Measurements from ENCODE around the gene SCYGR2. TPM values are rescaled to one million over a fixed set of nuclear protein-coding genes. Genes with fewer than 3 reads are reported as not detected.
"Not testable (repeated sequence)": the region's sequence is repeated elsewhere in the genome, so short reads cannot be mapped to it uniquely, and the experiment has no call there.

Gene SCYGR2, protein sequence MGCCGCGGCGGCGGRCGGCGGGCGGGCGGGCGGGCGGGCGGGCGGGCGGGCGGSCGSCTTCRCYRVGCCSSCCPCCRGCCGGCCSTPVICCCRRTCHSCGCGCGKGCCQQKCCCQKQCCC
- not detected in 2 replicates for total RNA-seq (ENCODE audit: low replicate concordance)

GRCh38 chr2:227598835-227599503 is at the start of gene SCYGR2:
TSS of gene SCYGR2 (plus strand) at chr2:227598893. CDS start at chr2:227598893, 0 bp downstream.
- DNase-seq (ENCODE audit: low spot score); H3K4me3 ChIP-seq; H3K4me1 ChIP-seq; H3K9ac ChIP-seq; H3K9me3 Mint-ChIP-seq; H3K4me2 ChIP-seq; H3K79me2 ChIP-seq (ENCODE audit: low read depth); H4K20me1 ChIP-seq (ENCODE audit: low read depth); H2AFZ ChIP-seq (replicated peaks); H3K27me3 ChIP-seq; H3K36me3 ChIP-seq; H3K4me1 Mint-ChIP-seq; H3K27me3 Mint-ChIP-seq (ENCODE audit: insufficient read depth, low read depth); H3F3A ChIP-seq (ENCODE audit: low read depth); H3K4me3 Mint-ChIP-seq; H3K9me3 ChIP-seq (ENCODE audit: low read depth); H3K27ac ChIP-seq; H3K36me3 Mint-ChIP-seq: not testable (repeated sequence)
- peak within 1 kb of the TSS; percentile 46 for H3K27ac Mint-ChIP-seq

GRCh38 chr2:227551836-227552235 is 46.9 kb upstream of the SCYGR2 start:
- Histone ChIP-seq H3K9ac (no peak overlapping the region), H4K20me1 (ENCODE audit: low read depth) (no peaks in the 10 kb centered on the region), H3K4me2 (no peak overlapping the region), H3K79me2 (ENCODE audit: low read depth) (no peaks in the 10 kb centered on the region), H3K27me3 (no peaks in the 10 kb centered on the region), H3K9me3 (ENCODE audit: low read depth) (no peaks in the 10 kb centered on the region), H3K4me3 (no peak overlapping the region), H3K4me1 (no peaks in the 10 kb centered on the region), H3K36me3 (peaks cover 31% of the 10 kb centered on the region), H3K27ac (no peak overlapping the region), H2AFZ (replicated peaks) (no peak overlapping the region), H3F3A (ENCODE audit: low read depth) (no peaks in the 10 kb centered on the region)
- DNase-seq (ENCODE audit: low spot score): no peak
- no peak overlapping the region for H3K27ac Mint-ChIP-seq
- H3K4me1 Mint-ChIP-seq: no peaks in the 10 kb centered on the region
- TF ChIP-seq, protein P1, sequence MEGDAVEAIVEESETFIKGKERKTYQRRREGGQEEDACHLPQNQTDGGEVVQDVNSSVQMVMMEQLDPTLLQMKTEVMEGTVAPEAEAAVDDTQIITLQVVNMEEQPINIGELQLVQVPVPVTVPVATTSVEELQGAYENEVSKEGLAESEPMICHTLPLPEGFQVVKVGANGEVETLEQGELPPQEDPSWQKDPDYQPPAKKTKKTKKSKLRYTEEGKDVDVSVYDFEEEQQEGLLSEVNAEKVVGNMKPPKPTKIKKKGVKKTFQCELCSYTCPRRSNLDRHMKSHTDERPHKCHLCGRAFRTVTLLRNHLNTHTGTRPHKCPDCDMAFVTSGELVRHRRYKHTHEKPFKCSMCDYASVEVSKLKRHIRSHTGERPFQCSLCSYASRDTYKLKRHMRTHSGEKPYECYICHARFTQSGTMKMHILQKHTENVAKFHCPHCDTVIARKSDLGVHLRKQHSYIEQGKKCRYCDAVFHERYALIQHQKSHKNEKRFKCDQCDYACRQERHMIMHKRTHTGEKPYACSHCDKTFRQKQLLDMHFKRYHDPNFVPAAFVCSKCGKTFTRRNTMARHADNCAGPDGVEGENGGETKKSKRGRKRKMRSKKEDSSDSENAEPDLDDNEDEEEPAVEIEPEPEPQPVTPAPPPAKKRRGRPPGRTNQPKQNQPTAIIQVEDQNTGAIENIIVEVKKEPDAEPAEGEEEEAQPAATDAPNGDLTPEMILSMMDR (IDR thresholded peaks at IDR 0.05): no peak
- TF ChIP-seq EZH2phosphoT487 (IDR thresholded peaks at IDR 0.05): no peak
- TF ChIP-seq EZH2 (IDR thresholded peaks at IDR 0.05): no peak
- H3K4me3 Mint-ChIP-seq: no peak overlapping the region
- no peaks in the 10 kb centered on the region for H3K9me3 Mint-ChIP-seq
- H3K27me3 Mint-ChIP-seq (ENCODE audit: insufficient read depth, low read depth): no peaks in the 10 kb centered on the region
- peaks cover 13% of the 10 kb centered on the region for H3K36me3 Mint-ChIP-seq

- no peaks in the 10 kb centered on the region for H3K27me3 ChIP-seq
- H3K4me3 Mint-ChIP-seq: no peak overlapping the region
- no peak overlapping the region for H3K4me3 ChIP-seq
- no peaks in the 10 kb centered on the region for H3K9me3 ChIP-seq (ENCODE audit: low read depth)
- no peaks in the 10 kb centered on the region for H3K79me2 ChIP-seq (ENCODE audit: low read depth)
- no peak for TF ChIP-seq EZH2 (IDR thresholded peaks at IDR 0.05)
- TF ChIP-seq, protein P1 (IDR thresholded peaks at IDR 0.05): no peak
- no peak for TF ChIP-seq EZH2phosphoT487 (IDR thresholded peaks at IDR 0.05)
- no peak overlapping the region for H3K4me2 ChIP-seq
- H3K27me3 Mint-ChIP-seq (ENCODE audit: insufficient read depth, low read depth): peaks cover 2% of the 10 kb centered on the region
- H3K27ac ChIP-seq: no peak overlapping the region
- no peak overlapping the region for H3K9ac ChIP-seq
- H3K36me3 Mint-ChIP-seq: no peaks in the 10 kb centered on the region
- H3K27ac Mint-ChIP-seq: no peak overlapping the region
- H4K20me1 ChIP-seq (ENCODE audit: low read depth): no peaks in the 10 kb centered on the region
- H3K4me1 ChIP-seq: no peaks in the 10 kb centered on the region
- H3K36me3 ChIP-seq: no peaks in the 10 kb centered on the region
- no peaks in the 10 kb centered on the region for H3K9me3 Mint-ChIP-seq
- no peak overlapping the region for H2AFZ ChIP-seq (replicated peaks)
- H3K4me1 Mint-ChIP-seq: no peaks in the 10 kb centered on the region
- no peaks in the 10 kb centered on the region for H3F3A ChIP-seq (ENCODE audit: low read depth)
- DNase-seq (ENCODE audit: low spot score): no peak
Observed at GRCh38 chr2:227562581-227562980, 36.1 kb upstream of the SCYGR2 start.

DNA sequence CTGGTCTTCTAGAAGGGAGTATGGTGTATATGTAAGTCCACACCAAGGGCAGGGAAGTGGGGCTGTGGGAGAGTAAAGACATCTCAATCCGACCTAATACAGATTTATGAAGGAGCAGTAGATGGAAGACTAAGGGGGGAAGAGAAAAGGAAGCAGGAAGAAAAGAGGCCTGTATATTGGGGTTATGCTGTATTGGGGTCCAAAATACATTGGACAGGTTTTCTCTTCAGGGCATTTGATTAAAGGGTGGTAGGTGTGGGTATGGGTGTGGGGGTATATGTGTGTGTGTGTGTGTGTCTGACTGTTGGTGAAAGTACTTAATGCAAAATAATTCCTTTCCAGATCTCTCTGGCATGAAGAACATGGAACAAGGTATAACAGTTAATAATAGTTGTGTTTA is 33.6 kb upstream of the SCYGR2 start:
- Histone ChIP-seq H4K20me1 (ENCODE audit: low read depth) (no peaks in the 10 kb centered on the region), H3K4me3 (no peak overlapping the region), H3K27ac (no peak overlapping the region), H3K4me1 (no peaks in the 10 kb centered on the region), H3K27me3 (no peaks in the 10 kb centered on the region), H3K4me2 (no peak overlapping the region), H3K79me2 (ENCODE audit: low read depth) (no peaks in the 10 kb centered on the region), H3K9me3 (ENCODE audit: low read depth) (no peaks in the 10 kb centered on the region), H3F3A (ENCODE audit: low read depth) (no peaks in the 10 kb centered on the region), H3K36me3 (no peaks in the 10 kb centered on the region), H3K9ac (no peak overlapping the region), H2AFZ (replicated peaks) (no peak overlapping the region)
- H3K4me1 Mint-ChIP-seq: no peaks in the 10 kb centered on the region
- no peaks in the 10 kb centered on the region for H3K9me3 Mint-ChIP-seq
- no peak overlapping the region for H3K4me3 Mint-ChIP-seq
- DNase-seq (ENCODE audit: low spot score): no peak
- TF ChIP-seq, protein P1 (IDR thresholded peaks at IDR 0.05): no peak
- TF ChIP-seq EZH2 (IDR thresholded peaks at IDR 0.05): no peak
- TF ChIP-seq EZH2phosphoT487 (IDR thresholded peaks at IDR 0.05): no peak
- no peaks in the 10 kb centered on the region for H3K36me3 Mint-ChIP-seq
- peaks cover 2% of the 10 kb centered on the region for H3K27me3 Mint-ChIP-seq (ENCODE audit: insufficient read depth, low read depth)
- H3K27ac Mint-ChIP-seq: no peak overlapping the region
